Adipose tissue (tissue), 3 donors: ENCODE measurements around the gene POU2F3. TPM values are rescaled to one million over a fixed set of nuclear protein-coding genes. Genes with fewer than 3 reads are reported as not detected.

ENCODE experiments used
- H3K27ac ChIP-seq: one replicate; pipeline ENCODE4 v1.5.1; 2013; ENCODE audit warnings: low read depth, low read length
- WGBS, 3 donors: extraction: QIAGEN DNeasy Blood & Tissue Kit; methylation state at CpG; one replicate each; pipeline ENCODE4 v1.1.7; 2013; 5-methylcytosine and 5-hydroxymethylcytosine counted together
- polyA plus RNA-seq, 3 donors: library from polyadenylated mRNA; stranded (reverse); fragments of 200-250 nt; gene quantifications; one replicate each; pipeline ENCODE4 v1.2.3, GENCODE V29; 2013
- donor health status: healthy with polysubstance abuse.
- donor health status: Bipolar disorder and iron deficiency.
- donor health status: healthy.

The POU2F3 gene
- polyA plus RNA-seq, 3 donors: 0.08 to 0.16 TPM; not detected in 1

GRCh38 chr11:120294096-120294495 is 54.2 kb downstream of the POU2F3 start:
- no peak overlapping the region for H3K27ac ChIP-seq
- WGBS, 3 donors: 61 to 78% (median 76%) methylated on average over 5 of the region's 5 CpGs

GRCh38 chr11:120295099-120295498 is 55.2 kb downstream of the POU2F3 start:
- WGBS, 3 donors: 26 to 57% (median 54%) methylated on average over 4 of the region's 4 CpGs
- no peak overlapping the region for H3K27ac ChIP-seq

GRCh38 chr11:120296554-120296953 is 56.6 kb downstream of the POU2F3 start:
- 93 to 98% (median 97%) methylated on average over 5 of the region's 5 CpGs for WGBS, 3 donors

GRCh38 chr11:120298461-120298860 is 58.5 kb downstream of the POU2F3 start:
- H3K27ac ChIP-seq: no peak overlapping the region
- 79 to 96% (median 94%) methylated on average over 5 of the region's 5 CpGs for WGBS, 3 donors

More at GRCh38 chr11:120296554-120296953, 56.6 kb downstream of the POU2F3 start:
- H3K27ac ChIP-seq: no peak overlapping the region

GRCh38 chr11:120302001-120302805 is 62.3 kb downstream of the POU2F3 start:
- WGBS, 3 donors: 35 to 71% (median 62%) methylated on average over 6 of the region's 6 CpGs
- H3K27ac ChIP-seq: no peak overlapping the region

- no peak overlapping the region for H3K27ac ChIP-seq
- 12 to 28% (median 16%) methylated on average over 3 of the region's 3 CpGs for WGBS, 3 donors
These were observed 63.2 kb downstream of the POU2F3 start for GRCh38 chr11:120303004-120303637.

- no peak overlapping the region for H3K27ac ChIP-seq
These were observed 64.6 kb downstream of the POU2F3 start for GRCh38 chr11:120304526-120304925.

- 78 to 84% (median 83%) methylated on average over 12 of the region's 12 CpGs for WGBS, 3 donors
- H3K27ac ChIP-seq: no peak overlapping the region
These were observed 65.3 kb downstream of the POU2F3 start for GRCh38 chr11:120305286-120305685.

- H3K27ac ChIP-seq: no peak overlapping the region
- 47 to 71% (median 52%) methylated on average over 11 of the region's 11 CpGs for WGBS, 3 donors
These were observed 66.7 kb downstream of the POU2F3 start for GRCh38 chr11:120306519-120307242.

- no peak overlapping the region for H3K27ac ChIP-seq
- 89 to 95% (median 90%) methylated on average over 11 of the region's 11 CpGs for WGBS, 3 donors
These were observed 67.5 kb downstream of the POU2F3 start for GRCh38 chr11:120307476-120307875.

GRCh38 chr11:120308081-120308480 is 68.1 kb downstream of the POU2F3 start:
- 86 to 91% (median 90%) methylated on average over 7 of the region's 7 CpGs for WGBS, 3 donors
- no peak overlapping the region for H3K27ac ChIP-seq

GRCh38 chr11:120310870-120311269 is 70.9 kb downstream of the POU2F3 start:
- WGBS, 3 donors: 53 to 75% (median 75%) methylated on average over 3 of the region's 3 CpGs
- H3K27ac ChIP-seq: no peak overlapping the region

GRCh38 chr11:120314861-120315260 is 74.9 kb downstream of the POU2F3 start:
- WGBS, 3 donors: 82 to 86% (median 84%) methylated on average over 3 of the region's 3 CpGs
- no peak overlapping the region for H3K27ac ChIP-seq

- 13 to 40% (median 39%) methylated on average over 8 of the region's 8 CpGs for WGBS, 3 donors
- H3K27ac ChIP-seq: peak overlapping the region; percentile 12
These were observed 77.1 kb downstream of the POU2F3 start for GRCh38 chr11:120316880-120317688.

GRCh38 chr11:120317689-120318480 is 77.9 kb downstream of the POU2F3 start:
- WGBS, 3 donors: 87 to 90% (median 88%) methylated on average over 10 of the region's 10 CpGs
- no peak overlapping the region for H3K27ac ChIP-seq

- no peak overlapping the region for H3K27ac ChIP-seq
- 83 to 89% (median 87%) methylated on average over 4 of the region's 4 CpGs for WGBS, 3 donors
These were observed 79.0 kb downstream of the POU2F3 start for GRCh38 chr11:120318906-120319305.

- H3K27ac ChIP-seq: no peak within 1 kb of the TSS
- 1% methylated on average over 77 to 84 of the region's 84 CpGs for WGBS, 3 donors
These were observed 85.2 kb downstream of the POU2F3 start, which contains the start of gene TLCD5 for GRCh38 chr11:120324932-120325810. Gene TLCD5, plus strand, starts transcription at chr11:120325299. Its CDS starts 2,143 bp downstream, at chr11:120327442.
